HG03521 (cell line): ENCODE data around the gene HBG1.
A peak's percentile ranks its signal among the peaks of the same experiment; 100 is the strongest.
"Not testable (repeated sequence)": the region's sequence is repeated elsewhere in the genome, so short reads cannot be mapped to it uniquely, and the experiment has no call there.

Source experiments
- ATAC-seq: cut with Tn5 transposase; IDR thresholded peaks from one replicate; pipeline ENCODE4 v1.9.1; 2021; ENCODE audit warnings: mild to moderate bottlenecking, moderate library complexity; ENCODE audit not compliant: unreplicated experiment

Gene HBG1

GRCh38 chr11:5248498-5248897 is 1.2 kb downstream of the HBG1 start:
- not testable (repeated sequence) for ATAC-seq

- no peak for ATAC-seq
Measured at GRCh38 chr11:5247472-5248192, 2.0 kb downstream of the HBG1 start.

GRCh38 chr11:5246772-5247471 is 2.7 kb downstream of the HBG1 start:
- ATAC-seq, result no peak

GRCh38 chr11:5245155-5245554 is 4.5 kb downstream of the HBG1 start:
- ATAC-seq, result no peak

- ATAC-seq, result no peak
Measured at GRCh38 chr11:5243816-5244180, 5.9 kb downstream of the HBG1 start.

GRCh38 chr11:5242933-5243815 is 6.5 kb downstream of the HBG1 start:
- ATAC-seq, result peak; percentile 64

- no peak for ATAC-seq
Measured at GRCh38 chr11:5242208-5242607, 7.4 kb downstream of the HBG1 start.

- ATAC-seq, result no peak
Measured at GRCh38 chr11:5241458-5241857, 8.2 kb downstream of the HBG1 start.

- ATAC-seq, result no peak
Measured at GRCh38 chr11:5240458-5240857, 9.2 kb downstream of the HBG1 start.

GRCh38 chr11:5240056-5240455 is 9.6 kb downstream of the HBG1 start:
- ATAC-seq, result no peak

- ATAC-seq, result no peak
Measured at GRCh38 chr11:5239046-5239445, 10.6 kb downstream of the HBG1 start.

GRCh38 chr11:5238486-5238885 is 11.2 kb downstream of the HBG1 start:
- no peak for ATAC-seq

GRCh38 chr11:5237420-5237819 is 12.2 kb downstream of the HBG1 start:
- ATAC-seq, result no peak

GRCh38 chr11:5235364-5236095 is 14.1 kb downstream of the HBG1 start:
- ATAC-seq, result no peak

GRCh38 chr11:5234381-5234834 is 15.2 kb downstream of the HBG1 start, which contains the start of gene HBD:
Gene HBD (minus strand): TSS chr11:5234483. CDS start chr11:5234433, 50 bp downstream.
- ATAC-seq, result peak; percentile 74

- ATAC-seq, result no peak
Measured at GRCh38 chr11:5233307-5233706, 16.4 kb downstream of the HBG1 start.

- no peak for ATAC-seq
Measured at GRCh38 chr11:5232821-5233220, 16.8 kb downstream of the HBG1 start.

GRCh38 chr11:5232176-5232575 is 17.5 kb downstream of the HBG1 start:
- ATAC-seq, result no peak

GRCh38 chr11:5231111-5231510 is 18.5 kb downstream of the HBG1 start:
- no peak for ATAC-seq

- no peak for ATAC-seq
Measured at GRCh38 chr11:5230266-5230665, 19.4 kb downstream of the HBG1 start.

- ATAC-seq, result no peak
Measured at GRCh38 chr11:5229796-5230195, 19.9 kb downstream of the HBG1 start.
